HepG2 (cell line): ENCODE measurements around the gene HADH. TPM values are rescaled to one million over a fixed set of nuclear protein-coding genes. Genes with fewer than 3 reads are reported as not detected.
A peak's percentile ranks its signal among the peaks of the same experiment; 100 is the strongest.

ENCODE experiments used
- ATAC-seq: fragments of 200-7000 bp; cut with Tn5 transposase; 3 replicates; pipeline ENCODE4 v1.9.1; 2020; ENCODE audit warnings: mild to moderate bottlenecking, moderate library complexity
- BruUV-seq: library from RNA; stranded (reverse); fragments of 400-500 nt; replicated peaks from 2 replicates; lab custom pipeline; 2021; lab: Mats Ljungman, UMichigan
- CTCF ChIA-PET: fragments of 300-600 bp; formaldehyde crosslinking; extraction: SDS; loops from one replicate; lab custom pipeline; 2021; ENCODE audit warnings: low total read pairs, inconsistent platforms, low intra/inter-chr PET ratio; lab: Yijun Ruan, JAX
- POLR2A ChIA-PET: fragments of 350-600 bp; sonication (Branson Sonifier 250); formaldehyde crosslinking; loops from one replicate; lab custom pipeline; 2020; ENCODE audit warnings: antibody characterized with exemption, inconsistent platforms; lab: Yijun Ruan, JAX
- DNase-seq: peaks from one replicate; pipeline ENCODE4 v3.0.0-alpha.2; 2015; ENCODE audit warnings: low spot score
- FAIRE-seq: peaks from 3 replicates; lab custom pipeline; 2011; peaks lifted over from hg19 to GRCh38; lab: Jason Lieb, UNC
- H2AFZ ChIP-seq: one replicate; pipeline ENCODE4 v1.6.1; 2011; ENCODE audit warnings: low read length, inconsistent platforms
- H3K27ac ChIP-seq: fragments of 300-600 bp; 3 replicates; pipeline ENCODE4 v1.8.0; 2011; ENCODE audit warnings: mixed run types, mild to moderate bottlenecking, mixed read lengths, low read length, inconsistent platforms; ENCODE audit not compliant: insufficient read depth; ENCODE audit errors: extremely low read length
- H3K27me3 ChIP-seq, 2 experiments: fragments of 200-600 bp in 1 of 2; 2 replicates in 1 of 2; 3 replicates in 1 of 2; pipeline versions ENCODE4 v1.6.0 to v1.8.0; 2011; ENCODE audit warnings: low read length in 2 of 2, mild to moderate bottlenecking in 2 of 2, moderate library complexity in 2 of 2, inconsistent platforms in 1 of 2; ENCODE audit not compliant: insufficient read depth in 2 of 2, control insufficient read depth in 1 of 2
- H3K36me3 ChIP-seq, 2 experiments: fragments of 200-600 bp in 1 of 2; replicated peaks in 1 of 2; 2 replicates in 1 of 2; 3 replicates in 1 of 2; pipeline versions ENCODE4 v1.5.1 to v1.8.0; 2011; ENCODE audit warnings: low read length in 2 of 2, inconsistent platforms in 1 of 2; ENCODE audit not compliant: insufficient read depth in 2 of 2, control insufficient read depth in 1 of 2
- H3K4me1 ChIP-seq: 2 replicates; pipeline ENCODE4 v1.5.1; 2012; ENCODE audit warnings: low read length, inconsistent platforms; ENCODE audit not compliant: insufficient read depth
- H3K4me2 ChIP-seq: 2 replicates; pipeline ENCODE4 v1.6.0; 2011; ENCODE audit warnings: low read depth, low read length, inconsistent platforms
- H3K4me3 ChIP-seq, 3 experiments: fragments of 200-600 bp in 1 of 3; sonication (generic), shearing (Covaris generic) in 1 of 3; replicated peaks in 1 of 3; 2 replicates each; pipeline ENCODE4 v1.5.1; 2011 to 2016; ENCODE audit warnings: low read length in 3 of 3, inconsistent platforms in 2 of 3, low read depth in 2 of 3, mild to moderate bottlenecking in 2 of 3, control low read depth in 1 of 3, mixed read lengths in 1 of 3; ENCODE audit not compliant: insufficient read depth in 1 of 3
- H3K79me2 ChIP-seq: one replicate; pipeline ENCODE4 v1.6.1; 2011; ENCODE audit warnings: low read length, inconsistent platforms; ENCODE audit not compliant: insufficient read depth
- H3K9ac ChIP-seq: 2 replicates; pipeline ENCODE4 v1.6.0; 2011; ENCODE audit warnings: mild to moderate bottlenecking, low read depth, low read length, inconsistent platforms; ENCODE audit not compliant: insufficient read depth
- H3K9me3 ChIP-seq: 2 replicates; pipeline ENCODE4 v1.5.1; 2012; ENCODE audit warnings: mild to moderate bottlenecking, low read length
- H4K20me1 ChIP-seq: 2 replicates; pipeline ENCODE4 v1.6.0; 2011; ENCODE audit warnings: inconsistent platforms, mild to moderate bottlenecking, low read length, moderate library complexity; ENCODE audit not compliant: insufficient read depth
- CBX2 ChIP-seq, 2 experiments: fragments of 200-600 bp in 1 of 2; sonication (generic); formaldehyde crosslinking in 1 of 2; IDR thresholded peaks; 2 replicates each; pipeline versions ENCODE4 v1.7.0 to v1.8.1; 2018 to 2022; ENCODE audit warnings: low read depth in 2 of 2, low read length in 1 of 2, mild to moderate bottlenecking in 1 of 2, missing genetic modification reagents in 1 of 2
- EED ChIP-seq: sonication (generic); formaldehyde crosslinking; IDR thresholded peaks from 2 replicates; pipeline ENCODE4 v1.5.0; 2020; ENCODE audit warnings: mild to moderate bottlenecking, missing genetic modification reagents
- FOSL1 ChIP-seq: sonication (generic); formaldehyde crosslinking; IDR thresholded peaks from 2 replicates; pipeline ENCODE4 v1.9.0; 2021; ENCODE audit warnings: missing genetic modification reagents, borderline replicate concordance
- JUND ChIP-seq: sonication (generic); formaldehyde crosslinking; IDR thresholded peaks from 2 replicates; pipeline ENCODE4 v1.8.0; 2022; ENCODE audit warnings: mild to moderate bottlenecking, missing genetic modification reagents
- MTF2 ChIP-seq: sonication (generic); formaldehyde crosslinking; IDR thresholded peaks from 2 replicates; pipeline ENCODE4 v1.5.0; 2020; ENCODE audit warnings: missing genetic modification reagents, borderline replicate concordance
- NFE2 ChIP-seq: sonication (generic); formaldehyde crosslinking; IDR thresholded peaks from 2 replicates; pipeline ENCODE4 v1.4.0; 2020; ENCODE audit warnings: missing genetic modification reagents
- RARA ChIP-seq: IDR thresholded peaks from 2 replicates; pipeline ENCODE4 v1.6.1; 2016; ENCODE audit warnings: missing genetic modification reagents, missing compliant biosample characterization
- RARG ChIP-seq: sonication (generic); formaldehyde crosslinking; IDR thresholded peaks from 2 replicates; pipeline ENCODE4 v1.4.0; 2020; ENCODE audit warnings: low read depth, mild to moderate bottlenecking, missing genetic modification reagents
- TOE1 ChIP-seq: sonication (generic); formaldehyde crosslinking; IDR thresholded peaks from 2 replicates; pipeline ENCODE4 v1.4.0; 2020; ENCODE audit warnings: mild to moderate bottlenecking, missing genetic modification reagents
- YEATS2 ChIP-seq: sonication (generic); formaldehyde crosslinking; IDR thresholded peaks from 2 replicates; pipeline ENCODE4 v1.4.0; 2020; ENCODE audit warnings: missing genetic modification reagents, borderline replicate concordance
- ZNF234 ChIP-seq: sonication (generic); formaldehyde crosslinking; conservative IDR thresholded peaks from 2 replicates; pipeline ENCODE4 v1.5.1; 2020; ENCODE audit warnings: mild to moderate bottlenecking, missing genetic modification reagents
- ZNF446 ChIP-seq: sonication (generic); formaldehyde crosslinking; IDR thresholded peaks from 2 replicates; pipeline ENCODE4 v1.5.0; 2020; ENCODE audit warnings: mild to moderate bottlenecking, missing genetic modification reagents
- ZNF879 ChIP-seq: sonication (generic); formaldehyde crosslinking; IDR thresholded peaks from 2 replicates; pipeline ENCODE4 v1.8.1; 2023; ENCODE audit warnings: missing genetic modification reagents
- WGBS: methylation state at CpG from one replicate; pipeline ENCODE4 v1.1.6; 2017; ENCODE audit warnings: low lambda C conversion rate; 5-methylcytosine and 5-hydroxymethylcytosine counted together
- in situ Hi-C: cut with HindIII; loops from 2 replicates; pipeline ENCODE4 v1.10.0; 2017; ENCODE audit warnings: low pct_unique_long_range_greater_than_20kb; ENCODE audit not compliant: extremely low pct_ligation_motif_present
- intact Hi-C: fragments of 100-400 bp; cut with micrococcal nuclease; formaldehyde crosslinking; loops from one replicate; pipeline ENCODE4 v1.10.0; 2022; ENCODE audit not compliant: unreplicated experiment
- polyA plus RNA-seq, 8 experiments: library from polyadenylated mRNA; depleted of rRNA in 3 of 8; stranded (reverse) in 7 of 8; unstranded in 1 of 8; fragments of >200 nt; fragmentation: Illumina TruSeq in 4 of 8; extraction: Trizol in 4 of 8; gene quantifications; 2 replicates each; pipeline versions ENCODE4 v1.2.1 to v1.2.3, GENCODE V29; 2011 to 2016; ENCODE audit warnings: low read depth in 4 of 8, missing spikeins in 1 of 8, mixed read lengths in 1 of 8; ENCODE audit not compliant: insufficient read depth in 1 of 8
- total RNA-seq, 5 experiments: library from RNA; depleted of rRNA; stranded (reverse); fragments of >200 nt; fragmentation: Illumina TruSeq; extraction: Trizol; gene quantifications; 2 replicates each; pipeline ENCODE4 v1.2.3, GENCODE V29; 2016; ENCODE audit warnings: low read depth in 1 of 5
- TF ChIP-seq, protein P1 (sequence below): IDR thresholded peaks from 2 replicates; pipeline ENCODE4 v1.6.1; 2016; ENCODE audit warnings: low read depth, missing genetic modification reagents, missing compliant biosample characterization
- TF ChIP-seq, protein P2 (sequence below): sonication (generic); formaldehyde crosslinking; IDR thresholded peaks from 2 replicates; pipeline ENCODE4 v1.5.0; 2020; ENCODE audit warnings: missing genetic modification reagents, mild to moderate bottlenecking, borderline replicate concordance
- TF ChIP-seq, protein P3 (sequence below): sonication (generic); formaldehyde crosslinking; IDR thresholded peaks from 2 replicates; pipeline ENCODE4 v1.4.0; 2020; ENCODE audit warnings: missing genetic modification reagents

HADH gene
- total and polyA plus RNA-seq, 2 of the 13 experiments (the other 11 are each of a cell fraction or from before 2014, with no cell fraction given), result 29.6 to 33.9 TPM

DNA sequence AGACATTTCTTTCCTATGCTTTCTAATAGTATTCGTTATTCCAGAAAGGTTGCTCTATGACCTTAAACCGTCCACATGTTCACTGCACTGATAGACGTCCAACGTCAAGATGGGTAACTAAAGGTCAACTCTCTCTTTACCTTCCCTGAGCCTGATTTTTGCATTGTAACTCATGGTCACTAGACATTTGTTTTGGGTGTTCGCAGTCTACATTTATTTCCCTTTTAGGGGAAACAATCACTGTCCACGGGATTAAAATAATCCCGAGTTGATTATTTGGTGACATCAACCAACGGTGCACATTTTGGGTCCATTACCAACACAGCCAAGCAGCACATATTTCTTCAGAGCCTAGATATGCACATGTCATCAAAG, 540 bp upstream of the HADH start:
- POLR2A ChIA-PET, result no interaction called here
- under 1% methylated on average over 8 of the region's 8 CpGs for WGBS
- TF ChIP-seq CBX2 (IDR thresholded peaks at IDR 0.05; ENCODE audit: low read depth, low read length) (no peak), CBX2 (CRISPR knock-in tag; IDR thresholded peaks at IDR 0.05; ENCODE audit: low read depth) (no peak), MTF2 (CRISPR knock-in tag) (no peak), NFE2 (CRISPR knock-in tag) (no peak), TOE1 (no peak), YEATS2 (CRISPR knock-in tag) (no peak), JUND (CRISPR knock-in tag) (no peak), RARG (no peak), RARA (CRISPR knock-in tag) (peak; percentile 45), FOSL1 (CRISPR knock-in tag) (no peak), EED (no peak), ZNF446 (CRISPR knock-in tag) (no peak), ZNF879 (CRISPR knock-in tag) (no peak), ZNF234 (no peak)
- TF ChIP-seq, protein P1, sequence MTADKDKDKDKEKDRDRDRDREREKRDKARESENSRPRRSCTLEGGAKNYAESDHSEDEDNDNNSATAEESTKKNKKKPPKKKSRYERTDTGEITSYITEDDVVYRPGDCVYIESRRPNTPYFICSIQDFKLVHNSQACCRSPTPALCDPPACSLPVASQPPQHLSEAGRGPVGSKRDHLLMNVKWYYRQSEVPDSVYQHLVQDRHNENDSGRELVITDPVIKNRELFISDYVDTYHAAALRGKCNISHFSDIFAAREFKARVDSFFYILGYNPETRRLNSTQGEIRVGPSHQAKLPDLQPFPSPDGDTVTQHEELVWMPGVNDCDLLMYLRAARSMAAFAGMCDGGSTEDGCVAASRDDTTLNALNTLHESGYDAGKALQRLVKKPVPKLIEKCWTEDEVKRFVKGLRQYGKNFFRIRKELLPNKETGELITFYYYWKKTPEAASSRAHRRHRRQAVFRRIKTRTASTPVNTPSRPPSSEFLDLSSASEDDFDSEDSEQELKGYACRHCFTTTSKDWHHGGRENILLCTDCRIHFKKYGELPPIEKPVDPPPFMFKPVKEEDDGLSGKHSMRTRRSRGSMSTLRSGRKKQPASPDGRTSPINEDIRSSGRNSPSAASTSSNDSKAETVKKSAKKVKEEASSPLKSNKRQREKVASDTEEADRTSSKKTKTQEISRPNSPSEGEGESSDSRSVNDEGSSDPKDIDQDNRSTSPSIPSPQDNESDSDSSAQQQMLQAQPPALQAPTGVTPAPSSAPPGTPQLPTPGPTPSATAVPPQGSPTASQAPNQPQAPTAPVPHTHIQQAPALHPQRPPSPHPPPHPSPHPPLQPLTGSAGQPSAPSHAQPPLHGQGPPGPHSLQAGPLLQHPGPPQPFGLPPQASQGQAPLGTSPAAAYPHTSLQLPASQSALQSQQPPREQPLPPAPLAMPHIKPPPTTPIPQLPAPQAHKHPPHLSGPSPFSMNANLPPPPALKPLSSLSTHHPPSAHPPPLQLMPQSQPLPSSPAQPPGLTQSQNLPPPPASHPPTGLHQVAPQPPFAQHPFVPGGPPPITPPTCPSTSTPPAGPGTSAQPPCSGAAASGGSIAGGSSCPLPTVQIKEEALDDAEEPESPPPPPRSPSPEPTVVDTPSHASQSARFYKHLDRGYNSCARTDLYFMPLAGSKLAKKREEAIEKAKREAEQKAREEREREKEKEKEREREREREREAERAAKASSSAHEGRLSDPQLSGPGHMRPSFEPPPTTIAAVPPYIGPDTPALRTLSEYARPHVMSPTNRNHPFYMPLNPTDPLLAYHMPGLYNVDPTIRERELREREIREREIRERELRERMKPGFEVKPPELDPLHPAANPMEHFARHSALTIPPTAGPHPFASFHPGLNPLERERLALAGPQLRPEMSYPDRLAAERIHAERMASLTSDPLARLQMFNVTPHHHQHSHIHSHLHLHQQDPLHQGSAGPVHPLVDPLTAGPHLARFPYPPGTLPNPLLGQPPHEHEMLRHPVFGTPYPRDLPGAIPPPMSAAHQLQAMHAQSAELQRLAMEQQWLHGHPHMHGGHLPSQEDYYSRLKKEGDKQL (CRISPR knock-in tag), result no peak
- TF ChIP-seq, protein P2, sequence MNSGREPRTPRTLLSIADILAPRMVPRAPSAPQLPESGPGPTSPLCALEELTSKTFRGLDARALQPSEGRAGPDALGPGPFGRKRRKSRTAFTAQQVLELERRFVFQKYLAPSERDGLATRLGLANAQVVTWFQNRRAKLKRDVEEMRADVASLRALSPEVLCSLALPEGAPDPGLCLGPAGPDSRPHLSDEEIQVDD (CRISPR knock-in tag), result no peak
- TF ChIP-seq, protein P3, sequence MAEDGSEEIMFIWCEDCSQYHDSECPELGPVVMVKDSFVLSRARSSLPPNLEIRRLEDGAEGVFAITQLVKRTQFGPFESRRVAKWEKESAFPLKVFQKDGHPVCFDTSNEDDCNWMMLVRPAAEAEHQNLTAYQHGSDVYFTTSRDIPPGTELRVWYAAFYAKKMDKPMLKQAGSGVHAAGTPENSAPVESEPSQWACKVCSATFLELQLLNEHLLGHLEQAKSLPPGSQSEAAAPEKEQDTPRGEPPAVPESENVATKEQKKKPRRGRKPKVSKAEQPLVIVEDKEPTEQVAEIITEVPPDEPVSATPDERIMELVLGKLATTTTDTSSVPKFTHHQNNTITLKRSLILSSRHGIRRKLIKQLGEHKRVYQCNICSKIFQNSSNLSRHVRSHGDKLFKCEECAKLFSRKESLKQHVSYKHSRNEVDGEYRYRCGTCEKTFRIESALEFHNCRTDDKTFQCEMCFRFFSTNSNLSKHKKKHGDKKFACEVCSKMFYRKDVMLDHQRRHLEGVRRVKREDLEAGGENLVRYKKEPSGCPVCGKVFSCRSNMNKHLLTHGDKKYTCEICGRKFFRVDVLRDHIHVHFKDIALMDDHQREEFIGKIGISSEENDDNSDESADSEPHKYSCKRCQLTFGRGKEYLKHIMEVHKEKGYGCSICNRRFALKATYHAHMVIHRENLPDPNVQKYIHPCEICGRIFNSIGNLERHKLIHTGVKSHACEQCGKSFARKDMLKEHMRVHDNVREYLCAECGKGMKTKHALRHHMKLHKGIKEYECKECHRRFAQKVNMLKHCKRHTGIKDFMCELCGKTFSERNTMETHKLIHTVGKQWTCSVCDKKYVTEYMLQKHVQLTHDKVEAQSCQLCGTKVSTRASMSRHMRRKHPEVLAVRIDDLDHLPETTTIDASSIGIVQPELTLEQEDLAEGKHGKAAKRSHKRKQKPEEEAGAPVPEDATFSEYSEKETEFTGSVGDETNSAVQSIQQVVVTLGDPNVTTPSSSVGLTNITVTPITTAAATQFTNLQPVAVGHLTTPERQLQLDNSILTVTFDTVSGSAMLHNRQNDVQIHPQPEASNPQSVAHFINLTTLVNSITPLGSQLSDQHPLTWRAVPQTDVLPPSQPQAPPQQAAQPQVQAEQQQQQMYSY, result no peak

More for the DNA sequence above, 540 bp upstream of the HADH start:
- Histone ChIP-seq H4K20me1 (no peaks in the 10 kb centered on the region; the same call in 1 of the 2 replicates), H3K4me2 (peak overlapping the region; percentile 94), H3K4me1 (peaks cover 48% of the 10 kb centered on the region), H3K27me3 (no peaks in the 10 kb centered on the region), H3K36me3 (no peaks in the 10 kb centered on the region), H3K4me3 (peak overlapping the region; percentile 83 to 98 (median 89); a peak in 5 of 6 replicates), H3K79me2 (peaks cover 40% of the 10 kb centered on the region), H3K9me3 (no peaks in the 10 kb centered on the region), H3K27ac (peak overlapping the region; percentile 84), H3K9ac (peak overlapping the region; percentile 73), H2AFZ (peak overlapping the region; percentile 25)
- FAIRE-seq, result no peak
- CTCF ChIA-PET, result no interaction called here
- intact Hi-C loops, result loop anchor here (2.0 to 10.0 kb wide), 2 partner anchors 58 to 164 kb away; partner anchors contain the start of genes CYP2U1 and SGMS2
- BruUV-seq, result TSS peak; percentile 72
- DNase-seq, result peak; percentile 25
- in situ Hi-C loops, result no loop called here
- peak; percentile 61 for ATAC-seq
